NCI-H345 treated with DMSO at 0.1 percent for 48 hours (cell line): Measurements from ENCODE around the gene RRAD.

ENCODE experiments used
- DNase-seq: peaks from one replicate; lab custom pipeline; 2025; ENCODE audit not compliant: unreplicated experiment; lab: John Stamatoyannopoulos, UW

Gene RRAD

DNA sequence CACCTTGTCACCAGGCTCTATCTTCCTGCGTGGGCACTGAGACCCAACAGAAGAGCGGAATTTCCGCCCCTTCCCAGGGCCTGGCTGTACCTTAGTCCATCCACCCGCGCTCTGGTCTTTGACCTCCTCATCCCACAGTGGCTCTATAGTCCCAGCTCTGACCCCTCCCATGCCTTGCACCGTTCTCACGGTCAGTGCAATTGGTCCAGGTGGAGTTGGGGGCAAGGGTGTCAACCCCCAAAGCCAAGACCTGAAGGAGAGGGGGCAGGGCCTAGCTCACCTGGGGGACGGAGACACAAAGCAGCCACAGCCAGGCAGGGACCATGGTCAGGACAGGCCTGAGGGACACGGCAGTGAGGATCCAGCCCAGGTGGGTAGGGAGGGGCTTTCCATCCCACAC, 7.6 kb downstream of the RRAD start:
- no peak for DNase-seq

DNA sequence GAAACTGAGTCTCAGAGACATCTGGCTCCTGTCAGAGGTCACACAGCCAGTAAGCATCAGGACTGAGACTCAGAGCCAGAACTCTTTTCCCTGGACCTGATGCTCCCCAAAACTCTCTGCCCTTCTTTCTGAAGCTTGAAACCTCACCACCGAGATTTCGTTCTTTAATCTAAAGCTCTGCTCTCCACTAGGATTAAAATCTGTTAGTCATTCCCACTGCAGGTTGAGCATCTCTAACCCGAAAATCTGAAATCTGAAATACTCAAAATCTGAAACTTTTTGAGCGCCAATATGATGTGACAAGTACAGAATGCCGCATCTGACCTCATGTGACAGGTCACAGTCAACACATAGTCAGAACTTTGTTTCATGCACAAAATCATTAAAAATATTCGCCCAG, 8.8 kb downstream of the RRAD start:
- DNase-seq = no peak

- no peak for DNase-seq
These were observed 10.3 kb downstream of the RRAD start for GRCh38 chr16:66915041-66915440.

DNA sequence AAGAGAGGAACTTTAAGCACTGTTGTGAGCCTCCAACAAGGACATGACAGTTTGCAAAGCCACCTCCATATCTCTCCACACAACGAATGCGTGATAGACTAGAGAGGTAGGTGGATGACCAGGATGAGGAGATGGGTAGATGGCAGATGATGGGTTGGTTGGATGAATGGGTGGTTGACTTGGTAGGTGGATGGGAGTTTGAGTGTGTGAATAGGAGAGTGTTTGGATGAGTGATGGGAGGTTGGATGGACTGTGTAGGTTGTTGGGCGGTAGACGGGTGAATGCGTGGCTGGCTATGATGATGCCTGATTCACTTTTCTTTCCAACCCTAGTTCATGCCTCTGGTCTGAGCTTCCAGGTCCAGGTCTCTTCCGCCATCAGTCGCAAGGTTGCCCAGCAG, 10.8 kb downstream of the RRAD start:
- DNase-seq = no peak

DNA sequence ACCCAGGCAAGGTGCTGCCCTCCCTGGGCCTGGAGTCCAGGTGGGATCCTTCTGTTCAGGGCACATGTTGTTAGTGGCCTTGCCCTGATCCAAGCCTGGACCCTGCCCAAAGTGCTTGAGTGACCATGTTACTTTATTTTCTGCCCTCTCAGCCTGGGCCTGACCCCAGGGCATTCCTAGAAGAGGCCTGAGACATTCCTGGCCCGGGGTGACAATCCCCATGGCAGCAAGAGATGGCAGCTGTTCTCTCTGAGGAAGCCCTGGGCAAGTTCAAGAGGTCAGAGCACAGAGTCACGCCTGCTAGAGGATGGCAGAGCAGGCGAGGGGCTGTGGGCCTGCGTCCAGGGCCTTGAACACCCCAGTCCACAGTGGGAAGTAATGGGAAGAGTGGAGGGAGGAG, 11.6 kb downstream of the RRAD start:
- DNase-seq = no peak

GRCh38 chr16:66913081-66913480, 12.3 kb downstream of the RRAD start:
- DNase-seq = no peak

DNA sequence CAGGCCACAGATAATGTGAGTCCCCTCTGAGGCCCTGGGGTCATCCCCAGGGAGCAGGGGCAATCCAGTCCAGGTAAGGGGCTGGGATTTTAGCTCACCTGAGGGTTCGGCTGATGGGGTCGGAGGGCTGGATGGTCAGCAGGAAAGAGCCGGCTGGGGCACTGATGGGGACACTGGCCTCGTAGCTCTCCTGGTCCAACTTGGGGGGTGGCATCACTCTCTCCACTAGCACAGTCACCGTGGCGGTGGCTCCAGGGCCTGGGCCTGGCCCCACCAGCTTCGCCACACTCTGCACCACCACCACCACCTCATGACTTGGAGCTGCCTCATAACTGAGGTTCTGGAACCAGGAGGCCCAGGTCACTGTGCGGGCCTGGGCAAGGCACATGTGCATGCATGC, 13.5 kb downstream of the RRAD start:
- DNase-seq = no peak

GRCh38 chr16:66911112-66911511, 14.2 kb downstream of the RRAD start:
- no peak for DNase-seq

GRCh38 chr16:66910175-66910940, 15.0 kb downstream of the RRAD start:
- no peak for DNase-seq

- no peak for DNase-seq
These were observed 16.4 kb downstream of the RRAD start for GRCh38 chr16:66908762-66909559.

DNA sequence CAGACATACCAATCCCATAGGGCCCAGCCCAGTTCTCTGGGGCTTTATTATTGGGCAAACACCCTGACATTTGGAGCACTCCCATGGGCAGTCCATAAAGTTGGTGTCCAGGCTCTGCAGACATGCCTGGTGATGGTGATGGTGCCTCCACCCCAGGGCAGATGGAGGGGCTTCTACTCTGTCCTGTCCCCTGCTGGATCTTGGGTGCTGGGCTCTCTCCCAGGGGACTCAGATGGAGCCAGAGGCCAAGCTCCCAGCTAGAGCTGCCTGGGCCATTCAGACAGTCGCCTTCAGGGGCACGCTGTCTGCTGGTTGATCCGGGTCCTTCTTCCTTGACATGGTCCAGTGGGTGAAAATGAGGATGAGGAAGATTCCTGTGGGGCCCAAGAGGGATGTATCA, 17.2 kb downstream of the RRAD start:
- no peak for DNase-seq

DNA sequence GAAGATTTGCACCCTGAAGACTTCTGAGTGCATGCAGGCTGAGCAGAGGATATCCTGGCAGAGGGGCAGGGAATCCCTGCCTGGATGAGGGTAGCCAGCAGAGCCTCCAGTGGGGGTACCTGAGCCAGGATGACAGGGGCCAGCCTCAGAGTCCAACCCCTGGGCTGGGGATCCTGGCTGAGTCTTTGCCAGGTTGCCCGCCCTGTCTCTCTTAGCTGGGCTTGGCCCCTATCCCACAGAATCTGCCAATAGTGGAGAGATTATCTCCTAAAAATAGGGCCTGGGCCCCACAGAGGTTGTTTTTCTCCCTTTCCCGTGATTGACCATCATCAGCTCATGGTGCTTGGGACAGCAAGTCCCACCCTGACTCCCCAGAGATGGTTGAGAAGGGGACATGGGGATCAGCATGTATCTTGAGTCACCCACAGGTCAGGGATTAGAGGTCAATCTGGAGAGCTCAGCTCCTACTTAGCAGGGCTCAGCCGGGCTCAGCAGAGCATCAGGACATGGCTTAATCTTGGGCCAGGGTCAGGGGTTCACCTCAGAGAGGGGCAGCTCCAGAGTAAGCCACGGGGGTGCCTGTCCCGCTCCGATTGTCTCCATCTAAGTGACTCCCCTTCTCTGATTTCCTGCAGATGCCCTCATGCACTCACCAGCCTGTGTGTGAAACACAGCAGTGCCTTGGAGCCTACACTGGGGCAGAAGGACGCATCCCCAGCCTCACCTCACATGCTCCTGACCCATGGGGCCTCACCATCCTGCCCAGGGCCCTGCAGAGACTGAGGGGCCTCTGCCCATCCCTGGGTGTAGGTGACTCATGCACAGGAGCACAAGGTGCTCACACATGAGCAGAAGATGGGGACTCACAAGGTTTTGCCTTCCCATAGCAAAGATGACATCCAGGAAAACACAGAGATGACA, 18.2 kb downstream of the RRAD start:
- no peak for DNase-seq

- DNase-seq = no peak
These were observed 19.4 kb downstream of the RRAD start for GRCh38 chr16:66905633-66906539.

DNA sequence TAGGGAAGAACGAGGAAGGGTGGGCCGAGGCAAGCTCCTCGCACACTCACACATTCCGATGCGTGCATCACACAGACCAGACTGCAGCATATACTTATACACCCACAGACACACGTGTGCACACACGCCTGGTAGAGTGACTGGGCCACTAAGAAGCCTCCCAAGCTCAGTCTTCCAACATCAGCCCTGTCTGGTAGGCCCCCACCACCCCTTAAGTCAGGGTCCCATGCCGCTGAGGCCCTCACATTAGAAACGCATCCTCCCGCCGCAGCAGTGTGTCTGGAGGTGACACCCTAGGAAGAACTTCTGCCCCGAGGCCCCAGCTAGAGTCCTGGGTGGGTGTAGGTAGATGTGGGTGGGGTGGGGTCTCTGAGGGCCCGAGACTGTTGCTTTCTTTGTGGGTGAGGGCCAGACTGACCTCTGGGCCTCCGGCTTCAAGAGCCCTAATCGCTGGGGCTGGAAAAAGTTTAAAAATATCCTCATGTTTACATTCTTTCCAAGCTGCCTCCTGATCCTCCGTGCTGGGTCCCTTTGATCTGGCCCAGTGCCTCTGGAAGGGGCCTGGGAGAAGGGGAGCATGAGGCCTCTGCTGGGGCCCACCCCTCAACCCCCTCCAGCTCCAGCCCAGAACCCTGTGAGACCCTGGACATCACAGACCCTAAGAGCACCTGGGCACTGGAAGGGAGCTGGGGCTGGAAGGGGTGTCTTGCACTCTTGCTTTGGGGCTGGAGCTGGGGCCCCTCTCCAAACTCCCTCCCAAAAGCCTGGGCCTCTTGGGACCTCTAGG, 20.3 kb downstream of the RRAD start:
- DNase-seq = no peak

GRCh38 chr16:66904428-66904845, 20.9 kb downstream of the RRAD start:
- DNase-seq = no peak

DNA sequence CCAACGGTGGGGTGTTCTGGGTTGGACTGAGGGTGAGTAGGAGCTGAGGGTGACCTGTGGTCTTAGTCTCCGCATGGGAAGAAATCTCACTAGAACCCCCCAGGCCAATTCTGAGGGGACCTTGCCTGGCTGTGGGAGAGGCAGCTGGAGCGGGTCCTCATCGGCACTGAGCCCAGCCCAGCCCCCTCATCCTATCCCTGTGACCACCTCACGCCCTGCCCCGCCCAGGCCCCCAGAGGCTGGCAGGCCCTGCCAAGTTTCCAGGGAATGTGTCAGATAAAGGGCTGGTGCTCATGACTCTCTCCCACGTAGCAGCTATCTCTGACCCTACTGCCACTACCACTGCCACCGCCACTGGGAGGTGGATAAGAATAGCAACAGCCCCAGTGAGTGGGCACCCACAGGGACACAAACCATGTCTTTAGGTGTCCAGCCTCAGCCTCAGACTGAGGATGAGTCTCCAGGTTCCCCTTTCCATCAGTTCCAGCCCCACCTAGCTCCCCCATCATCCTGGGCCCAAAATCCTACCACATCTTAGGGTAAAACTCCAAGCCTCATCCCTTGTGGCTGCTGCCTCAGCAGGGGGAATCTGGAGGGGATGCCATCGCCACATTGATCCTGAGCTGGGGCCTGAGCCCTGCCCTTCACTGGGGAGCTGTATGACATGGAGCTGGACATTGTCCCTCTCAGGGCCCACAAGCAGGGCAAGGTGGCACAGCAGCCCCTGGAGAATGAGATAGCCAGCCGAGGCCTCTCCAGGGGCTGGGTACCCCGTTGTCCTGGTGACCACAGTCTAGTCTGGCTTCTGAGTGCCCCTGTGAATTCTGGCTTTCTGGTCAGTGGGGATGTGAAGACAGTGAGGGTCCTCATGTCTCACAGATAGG, 21.5 kb downstream of the RRAD start:
- no peak for DNase-seq

- DNase-seq = no peak
These were observed 22.4 kb downstream of the RRAD start for GRCh38 chr16:66902648-66903543.

DNA sequence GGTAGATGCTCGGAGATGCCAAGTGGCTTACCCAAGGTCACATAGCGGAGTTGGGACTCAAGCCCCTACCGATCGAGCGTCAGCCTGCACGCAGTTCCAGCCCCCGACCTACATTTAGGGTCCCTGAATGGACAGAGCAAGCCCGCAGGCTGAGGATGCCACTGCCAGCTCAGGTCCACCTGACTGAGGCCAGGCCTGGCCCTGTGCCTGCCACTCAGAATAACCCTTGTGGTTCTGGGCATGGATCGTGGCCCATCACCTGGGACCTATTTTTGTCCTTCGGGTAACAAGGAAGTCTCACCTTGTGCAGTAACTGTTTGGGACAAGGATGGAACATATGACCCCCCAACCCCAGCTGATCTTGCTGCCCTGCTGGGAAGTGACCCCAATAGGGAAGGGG, 23.7 kb downstream of the RRAD start:
- no peak for DNase-seq
